Measurements from ENCODE around the gene DDR1.

DNA sequence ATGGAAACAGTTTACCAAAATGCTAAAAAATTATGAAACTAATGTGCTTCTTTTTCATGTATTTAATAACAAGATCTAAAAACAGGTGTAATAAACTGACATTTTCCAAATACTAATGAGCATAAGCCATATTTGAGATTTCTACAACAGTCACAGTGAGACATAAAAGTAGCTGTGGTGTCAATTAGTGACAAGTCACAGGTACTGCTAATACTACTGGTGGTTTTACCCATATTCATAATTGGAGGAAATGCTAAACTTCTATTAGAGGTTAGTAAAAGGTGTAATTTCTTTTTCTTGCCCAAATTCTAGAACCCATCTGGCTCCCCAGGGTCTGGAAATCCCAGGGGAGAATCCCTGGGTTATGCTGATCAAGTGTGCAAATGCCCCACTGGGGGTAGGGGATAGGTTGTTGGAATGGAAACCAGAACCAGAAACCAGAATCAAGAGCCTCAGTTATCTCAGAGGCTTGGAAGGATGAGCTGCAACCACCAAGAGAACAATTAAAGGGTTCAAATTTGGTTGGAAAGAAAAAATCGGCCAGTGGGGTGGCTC lies 16.6 kb downstream of the DDR1 start:
- TF ChIP-seq, protein P1, sequence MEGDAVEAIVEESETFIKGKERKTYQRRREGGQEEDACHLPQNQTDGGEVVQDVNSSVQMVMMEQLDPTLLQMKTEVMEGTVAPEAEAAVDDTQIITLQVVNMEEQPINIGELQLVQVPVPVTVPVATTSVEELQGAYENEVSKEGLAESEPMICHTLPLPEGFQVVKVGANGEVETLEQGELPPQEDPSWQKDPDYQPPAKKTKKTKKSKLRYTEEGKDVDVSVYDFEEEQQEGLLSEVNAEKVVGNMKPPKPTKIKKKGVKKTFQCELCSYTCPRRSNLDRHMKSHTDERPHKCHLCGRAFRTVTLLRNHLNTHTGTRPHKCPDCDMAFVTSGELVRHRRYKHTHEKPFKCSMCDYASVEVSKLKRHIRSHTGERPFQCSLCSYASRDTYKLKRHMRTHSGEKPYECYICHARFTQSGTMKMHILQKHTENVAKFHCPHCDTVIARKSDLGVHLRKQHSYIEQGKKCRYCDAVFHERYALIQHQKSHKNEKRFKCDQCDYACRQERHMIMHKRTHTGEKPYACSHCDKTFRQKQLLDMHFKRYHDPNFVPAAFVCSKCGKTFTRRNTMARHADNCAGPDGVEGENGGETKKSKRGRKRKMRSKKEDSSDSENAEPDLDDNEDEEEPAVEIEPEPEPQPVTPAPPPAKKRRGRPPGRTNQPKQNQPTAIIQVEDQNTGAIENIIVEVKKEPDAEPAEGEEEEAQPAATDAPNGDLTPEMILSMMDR (conservative IDR thresholded peaks at IDR 0.05; ENCODE audit: low read depth, low read length) = no peak
- no peak for TF ChIP-seq EZH2 (IDR thresholded peaks at IDR 0.05; ENCODE audit: low read length, unreplicated experiment)

All from PC-3 (cell line).